WTC11 (cell line): Measurements from ENCODE around the gene ZNF407. TPM values are rescaled to one million over a fixed set of nuclear protein-coding genes. Genes with fewer than 3 reads are reported as not detected.

ENCODE experiments used
- ATAC-seq: fragments of 200-7000 bp; cut with Tn5 transposase; 2 replicates; pipeline ENCODE4 v1.10.0; 2021; ENCODE audit warnings: mild to moderate bottlenecking, moderate library complexity
- CTCF ChIA-PET: fragments of 300-600 bp; sonication (Branson Sonifier 250); formaldehyde crosslinking; loops from one replicate; lab custom pipeline; 2021; ENCODE audit warnings: antibody characterized with exemption; lab: Charles Lee
- POLR2A ChIA-PET: fragments of 350-600 bp; sonication (Branson Sonifier 250); formaldehyde crosslinking; loops from one replicate; lab custom pipeline; 2021; ENCODE audit warnings: antibody characterized with exemption; lab: Charles Lee
- DNase-seq: peaks from one replicate; pipeline ENCODE4 v3.0.0; 2021; ENCODE audit warnings: low spot score
- H3K27ac Mint-ChIP-seq: 2 replicates; pipeline ENCODE4 v1.8.0; 2021; ENCODE audit warnings: mixed read lengths
- H3K27me3 Mint-ChIP-seq: 2 replicates; pipeline ENCODE4 v1.8.0; 2021; ENCODE audit warnings: low read depth, mild to moderate bottlenecking, moderate library complexity, mixed read lengths
- H3K36me3 Mint-ChIP-seq: 2 replicates; pipeline ENCODE4 v1.8.0; 2021; ENCODE audit warnings: mixed read lengths
- H3K4me1 Mint-ChIP-seq: 2 replicates; pipeline ENCODE4 v1.8.0; 2022; ENCODE audit warnings: mixed read lengths
- H3K4me3 Mint-ChIP-seq: 2 replicates; pipeline ENCODE4 v1.8.0; 2021; ENCODE audit warnings: mild to moderate bottlenecking, moderate library complexity, mixed read lengths
- H3K9me3 Mint-ChIP-seq: 2 replicates; pipeline ENCODE4 v1.8.0; 2021; ENCODE audit warnings: mixed read lengths
- ATF1 ChIP-seq: sonication (generic); formaldehyde crosslinking; IDR thresholded peaks from 2 replicates; pipeline ENCODE4 v1.8.1; 2023; ENCODE audit warnings: mild to moderate bottlenecking, moderate library complexity, missing genetic modification reagents
- CBFB ChIP-seq: sonication (generic); formaldehyde crosslinking; IDR thresholded peaks from 2 replicates; pipeline ENCODE4 v1.8.1; 2022; ENCODE audit warnings: mild to moderate bottlenecking, low read depth, missing genetic modification reagents
- ELF4 ChIP-seq: sonication (generic); formaldehyde crosslinking; IDR thresholded peaks from 2 replicates; pipeline ENCODE4 v1.8.1; 2022; ENCODE audit warnings: low read depth, mild to moderate bottlenecking, moderate library complexity, missing genetic modification reagents
- FOXJ3 ChIP-seq: sonication (generic); formaldehyde crosslinking; IDR thresholded peaks from 2 replicates; pipeline ENCODE4 v1.9.0; 2021; ENCODE audit warnings: missing genetic modification reagents, mild to moderate bottlenecking, borderline replicate concordance
- FOXP1 ChIP-seq: sonication (generic); formaldehyde crosslinking; IDR thresholded peaks from 2 replicates; pipeline ENCODE4 v1.8.0; 2022; ENCODE audit warnings: missing genetic modification reagents, mild to moderate bottlenecking, moderate library complexity, borderline replicate concordance
- GABPB1 ChIP-seq: sonication (generic); formaldehyde crosslinking; IDR thresholded peaks from 2 replicates; pipeline ENCODE4 v1.8.1; 2023; ENCODE audit warnings: mild to moderate bottlenecking, missing genetic modification reagents
- HMGA2 ChIP-seq: fragments of 250-450 bp; sonication (Bioruptor Pico); IDR thresholded peaks from 2 replicates; pipeline ENCODE4 v1.4.0; 2021; ENCODE audit warnings: mild to moderate bottlenecking, moderate library complexity
- JAZF1 ChIP-seq: fragments of 250-450 bp; sonication (Bioruptor Pico); IDR thresholded peaks from 2 replicates; pipeline ENCODE4 v1.9.0; 2021; ENCODE audit warnings: moderate library complexity, mild to moderate bottlenecking, inconsistent platforms
- NR1H2 ChIP-seq: sonication (generic); formaldehyde crosslinking; IDR thresholded peaks from 2 replicates; pipeline ENCODE4 v1.9.0; 2021; ENCODE audit warnings: mild to moderate bottlenecking, moderate library complexity, missing genetic modification reagents
- NR2C2 ChIP-seq: sonication (generic); formaldehyde crosslinking; IDR thresholded peaks from 2 replicates; pipeline ENCODE4 v1.8.0; 2022; ENCODE audit warnings: mild to moderate bottlenecking, missing genetic modification reagents
- PRRX2 ChIP-seq: fragments of 250-450 bp; sonication (Bioruptor Pico); IDR thresholded peaks from 2 replicates; pipeline ENCODE4 v1.8.0; 2021; ENCODE audit warnings: mild to moderate bottlenecking
- RELA ChIP-seq: sonication (generic); formaldehyde crosslinking; IDR thresholded peaks from 2 replicates; pipeline ENCODE4 v1.8.1; 2022; ENCODE audit warnings: missing genetic modification reagents, mild to moderate bottlenecking, borderline replicate concordance
- RORB ChIP-seq: fragments of 250-450 bp; sonication (Bioruptor Pico); IDR thresholded peaks from 2 replicates; pipeline ENCODE4 v1.9.0; 2021; ENCODE audit warnings: mild to moderate bottlenecking
- TEAD1 ChIP-seq: sonication (generic); formaldehyde crosslinking; IDR thresholded peaks from 2 replicates; pipeline ENCODE4 v1.8.0; 2022; ENCODE audit warnings: mild to moderate bottlenecking, missing genetic modification reagents
- ZNF232 ChIP-seq: sonication (generic); formaldehyde crosslinking; IDR thresholded peaks from 2 replicates; pipeline ENCODE4 v1.8.0; 2022; ENCODE audit warnings: mild to moderate bottlenecking, missing genetic modification reagents
- total RNA-seq: library from RNA; stranded (reverse); gene quantifications from 3 replicates; pipeline ENCODE4 v1.2.3, GENCODE V29; 2021
- TF ChIP-seq, protein P1 (sequence below): sonication (generic); formaldehyde crosslinking; IDR thresholded peaks from 2 replicates; pipeline ENCODE4 v1.8.1; 2023; ENCODE audit warnings: mild to moderate bottlenecking, missing genetic modification reagents, moderate library complexity
- TF ChIP-seq, protein P2 (sequence below): sonication (generic); formaldehyde crosslinking; IDR thresholded peaks from 2 replicates; pipeline ENCODE4 v1.8.0; 2023; ENCODE audit warnings: missing genetic modification reagents, mild to moderate bottlenecking, borderline replicate concordance
- TF ChIP-seq, protein P3 (sequence below): fragments of 250-450 bp; sonication (Bioruptor Pico); IDR thresholded peaks from 2 replicates; pipeline ENCODE4 v2.1.2; 2022; ENCODE audit warnings: mild to moderate bottlenecking, moderate library complexity
- TF ChIP-seq, protein P4 (sequence below): sonication (generic); formaldehyde crosslinking; IDR thresholded peaks from 2 replicates; pipeline ENCODE4 v1.8.0; 2023; ENCODE audit warnings: missing genetic modification reagents
- TF ChIP-seq, protein P5 (sequence below): sonication (generic); formaldehyde crosslinking; IDR thresholded peaks from 2 replicates; pipeline ENCODE4 v1.8.1; 2022; ENCODE audit warnings: low read depth, missing genetic modification reagents, borderline replicate concordance
- TF ChIP-seq, protein P6 (sequence below): fragments of 250-450 bp; sonication (Bioruptor Pico); IDR thresholded peaks from 2 replicates; pipeline ENCODE4 v1.9.0; 2021; ENCODE audit warnings: moderate library complexity, mild to moderate bottlenecking, inconsistent platforms, borderline replicate concordance
- TF ChIP-seq, protein P7 (sequence below): fragments of 250-450 bp; sonication (Bioruptor Pico); IDR thresholded peaks from 2 replicates; pipeline ENCODE4 v1.8.0; 2021; ENCODE audit warnings: mild to moderate bottlenecking

Gene ZNF407
- total RNA-seq, 1 experiment from 2014 or later, result 6.5 TPM

DNA sequence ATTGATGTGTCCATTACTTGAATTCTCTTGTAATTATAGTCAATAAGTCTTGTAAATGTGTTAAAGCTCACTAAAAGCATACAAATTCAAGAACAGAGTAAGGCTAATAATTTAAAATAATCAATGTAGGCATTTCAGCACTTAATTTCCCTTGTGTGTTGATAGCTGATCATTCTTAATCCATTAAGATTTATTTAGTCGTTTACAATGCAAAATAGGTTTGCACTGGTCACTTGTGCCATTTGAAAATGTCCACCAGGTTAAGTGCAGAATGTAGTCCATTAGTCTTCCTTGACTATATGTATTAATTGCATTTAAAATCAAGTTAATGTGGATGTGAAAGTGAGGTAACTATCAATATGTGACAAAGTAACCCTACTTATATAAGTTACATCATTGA, 39.4 kb downstream of the ZNF407 start (continued):
- TF ChIP-seq, protein P1, sequence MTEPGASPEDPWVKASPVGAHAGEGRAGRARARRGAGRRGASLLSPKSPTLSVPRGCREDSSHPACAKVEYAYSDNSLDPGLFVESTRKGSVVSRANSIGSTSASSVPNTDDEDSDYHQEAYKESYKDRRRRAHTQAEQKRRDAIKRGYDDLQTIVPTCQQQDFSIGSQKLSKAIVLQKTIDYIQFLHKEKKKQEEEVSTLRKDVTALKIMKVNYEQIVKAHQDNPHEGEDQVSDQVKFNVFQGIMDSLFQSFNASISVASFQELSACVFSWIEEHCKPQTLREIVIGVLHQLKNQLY, result no peak
- no peak for TF ChIP-seq NR1H2 (CRISPR knock-in tag)
- TF ChIP-seq, protein P2, sequence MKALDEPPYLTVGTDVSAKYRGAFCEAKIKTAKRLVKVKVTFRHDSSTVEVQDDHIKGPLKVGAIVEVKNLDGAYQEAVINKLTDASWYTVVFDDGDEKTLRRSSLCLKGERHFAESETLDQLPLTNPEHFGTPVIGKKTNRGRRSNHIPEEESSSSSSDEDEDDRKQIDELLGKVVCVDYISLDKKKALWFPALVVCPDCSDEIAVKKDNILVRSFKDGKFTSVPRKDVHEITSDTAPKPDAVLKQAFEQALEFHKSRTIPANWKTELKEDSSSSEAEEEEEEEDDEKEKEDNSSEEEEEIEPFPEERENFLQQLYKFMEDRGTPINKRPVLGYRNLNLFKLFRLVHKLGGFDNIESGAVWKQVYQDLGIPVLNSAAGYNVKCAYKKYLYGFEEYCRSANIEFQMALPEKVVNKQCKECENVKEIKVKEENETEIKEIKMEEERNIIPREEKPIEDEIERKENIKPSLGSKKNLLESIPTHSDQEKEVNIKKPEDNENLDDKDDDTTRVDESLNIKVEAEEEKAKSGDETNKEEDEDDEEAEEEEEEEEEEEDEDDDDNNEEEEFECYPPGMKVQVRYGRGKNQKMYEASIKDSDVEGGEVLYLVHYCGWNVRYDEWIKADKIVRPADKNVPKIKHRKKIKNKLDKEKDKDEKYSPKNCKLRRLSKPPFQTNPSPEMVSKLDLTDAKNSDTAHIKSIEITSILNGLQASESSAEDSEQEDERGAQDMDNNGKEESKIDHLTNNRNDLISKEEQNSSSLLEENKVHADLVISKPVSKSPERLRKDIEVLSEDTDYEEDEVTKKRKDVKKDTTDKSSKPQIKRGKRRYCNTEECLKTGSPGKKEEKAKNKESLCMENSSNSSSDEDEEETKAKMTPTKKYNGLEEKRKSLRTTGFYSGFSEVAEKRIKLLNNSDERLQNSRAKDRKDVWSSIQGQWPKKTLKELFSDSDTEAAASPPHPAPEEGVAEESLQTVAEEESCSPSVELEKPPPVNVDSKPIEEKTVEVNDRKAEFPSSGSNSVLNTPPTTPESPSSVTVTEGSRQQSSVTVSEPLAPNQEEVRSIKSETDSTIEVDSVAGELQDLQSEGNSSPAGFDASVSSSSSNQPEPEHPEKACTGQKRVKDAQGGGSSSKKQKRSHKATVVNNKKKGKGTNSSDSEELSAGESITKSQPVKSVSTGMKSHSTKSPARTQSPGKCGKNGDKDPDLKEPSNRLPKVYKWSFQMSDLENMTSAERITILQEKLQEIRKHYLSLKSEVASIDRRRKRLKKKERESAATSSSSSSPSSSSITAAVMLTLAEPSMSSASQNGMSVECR, result no peak
- no peak for TF ChIP-seq ELF4
- TF ChIP-seq FOXP1 (CRISPR knock-in tag), result no peak
- TF ChIP-seq, protein P3, sequence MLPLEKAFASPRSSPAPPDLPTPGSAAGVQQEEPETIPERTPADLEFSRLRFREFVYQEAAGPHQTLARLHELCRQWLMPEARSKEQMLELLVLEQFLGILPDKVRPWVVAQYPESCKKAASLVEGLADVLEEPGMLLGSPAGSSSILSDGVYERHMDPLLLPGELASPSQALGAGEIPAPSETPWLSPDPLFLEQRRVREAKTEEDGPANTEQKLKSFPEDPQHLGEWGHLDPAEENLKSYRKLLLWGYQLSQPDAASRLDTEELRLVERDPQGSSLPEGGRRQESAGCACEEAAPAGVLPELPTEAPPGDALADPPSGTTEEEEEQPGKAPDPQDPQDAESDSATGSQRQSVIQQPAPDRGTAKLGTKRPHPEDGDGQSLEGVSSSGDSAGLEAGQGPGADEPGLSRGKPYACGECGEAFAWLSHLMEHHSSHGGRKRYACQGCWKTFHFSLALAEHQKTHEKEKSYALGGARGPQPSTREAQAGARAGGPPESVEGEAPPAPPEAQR (CRISPR knock-in tag), result no peak
- no peak for TF ChIP-seq FOXJ3 (CRISPR knock-in tag)
- TF ChIP-seq HMGA2 (CRISPR knock-in tag), result no peak
- TF ChIP-seq CBFB, result no peak
- TF ChIP-seq, protein P4, sequence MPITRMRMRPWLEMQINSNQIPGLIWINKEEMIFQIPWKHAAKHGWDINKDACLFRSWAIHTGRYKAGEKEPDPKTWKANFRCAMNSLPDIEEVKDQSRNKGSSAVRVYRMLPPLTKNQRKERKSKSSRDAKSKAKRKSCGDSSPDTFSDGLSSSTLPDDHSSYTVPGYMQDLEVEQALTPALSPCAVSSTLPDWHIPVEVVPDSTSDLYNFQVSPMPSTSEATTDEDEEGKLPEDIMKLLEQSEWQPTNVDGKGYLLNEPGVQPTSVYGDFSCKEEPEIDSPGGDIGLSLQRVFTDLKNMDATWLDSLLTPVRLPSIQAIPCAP (CRISPR knock-in tag), result no peak
- TF ChIP-seq, protein P5, sequence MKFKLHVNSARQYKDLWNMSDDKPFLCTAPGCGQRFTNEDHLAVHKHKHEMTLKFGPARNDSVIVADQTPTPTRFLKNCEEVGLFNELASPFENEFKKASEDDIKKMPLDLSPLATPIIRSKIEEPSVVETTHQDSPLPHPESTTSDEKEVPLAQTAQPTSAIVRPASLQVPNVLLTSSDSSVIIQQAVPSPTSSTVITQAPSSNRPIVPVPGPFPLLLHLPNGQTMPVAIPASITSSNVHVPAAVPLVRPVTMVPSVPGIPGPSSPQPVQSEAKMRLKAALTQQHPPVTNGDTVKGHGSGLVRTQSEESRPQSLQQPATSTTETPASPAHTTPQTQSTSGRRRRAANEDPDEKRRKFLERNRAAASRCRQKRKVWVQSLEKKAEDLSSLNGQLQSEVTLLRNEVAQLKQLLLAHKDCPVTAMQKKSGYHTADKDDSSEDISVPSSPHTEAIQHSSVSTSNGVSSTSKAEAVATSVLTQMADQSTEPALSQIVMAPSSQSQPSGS (CRISPR knock-in tag), result no peak
- TF ChIP-seq, all 79 proteins: peak for 0

DNA sequence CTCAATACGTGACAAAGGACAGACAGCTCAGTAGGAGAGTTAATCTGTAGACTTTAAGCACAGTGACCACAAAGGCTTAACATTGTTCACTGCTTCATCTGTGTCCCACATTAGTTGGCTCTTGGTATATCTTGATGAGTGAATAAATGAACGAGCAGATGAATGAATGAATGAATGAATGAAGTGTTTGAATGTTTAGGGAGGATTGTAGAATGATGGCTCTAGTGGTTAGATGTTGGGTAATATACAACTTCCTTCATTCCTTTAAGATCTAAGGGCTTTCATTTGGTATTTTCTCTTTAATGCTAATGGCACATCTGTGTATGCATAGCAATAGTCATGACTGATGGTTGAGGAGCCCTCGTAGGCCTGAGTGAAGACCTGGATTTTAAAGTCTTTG, 40.5 kb downstream of the ZNF407 start:
- no peaks in the 10 kb centered on the region for H3K9me3 Mint-ChIP-seq
- CTCF ChIA-PET, result interaction anchor here (1.0 kb wide), 1 partner anchor 15 kb away, joined by 4 read pairs; no protein-coding TSS in a partner anchor
- DNase-seq, result no peak
- H3K4me3 Mint-ChIP-seq, result no peak overlapping the region
- ATAC-seq, result no peak
- H3K27ac Mint-ChIP-seq, result no peak overlapping the region
- TF ChIP-seq, protein P6, sequence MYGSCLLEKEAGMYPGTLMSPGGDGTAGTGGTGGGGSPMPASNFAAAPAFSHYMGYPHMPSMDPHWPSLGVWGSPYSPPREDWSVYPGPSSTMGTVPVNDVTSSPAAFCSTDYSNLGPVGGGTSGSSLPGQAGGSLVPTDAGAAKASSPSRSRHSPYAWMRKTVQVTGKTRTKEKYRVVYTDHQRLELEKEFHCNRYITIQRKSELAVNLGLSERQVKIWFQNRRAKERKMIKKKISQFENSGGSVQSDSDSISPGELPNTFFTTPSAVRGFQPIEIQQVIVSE, result no peak
- no peak for TF ChIP-seq GABPB1 (CRISPR knock-in tag)
- no peak for TF ChIP-seq ATF1 (CRISPR knock-in tag)
- no peak for TF ChIP-seq PRRX2
- TF ChIP-seq, protein P7, sequence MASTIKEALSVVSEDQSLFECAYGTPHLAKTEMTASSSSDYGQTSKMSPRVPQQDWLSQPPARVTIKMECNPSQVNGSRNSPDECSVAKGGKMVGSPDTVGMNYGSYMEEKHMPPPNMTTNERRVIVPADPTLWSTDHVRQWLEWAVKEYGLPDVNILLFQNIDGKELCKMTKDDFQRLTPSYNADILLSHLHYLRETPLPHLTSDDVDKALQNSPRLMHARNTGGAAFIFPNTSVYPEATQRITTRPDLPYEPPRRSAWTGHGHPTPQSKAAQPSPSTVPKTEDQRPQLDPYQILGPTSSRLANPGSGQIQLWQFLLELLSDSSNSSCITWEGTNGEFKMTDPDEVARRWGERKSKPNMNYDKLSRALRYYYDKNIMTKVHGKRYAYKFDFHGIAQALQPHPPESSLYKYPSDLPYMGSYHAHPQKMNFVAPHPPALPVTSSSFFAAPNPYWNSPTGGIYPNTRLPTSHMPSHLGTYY, result no peak
- TF ChIP-seq TEAD1 (CRISPR knock-in tag), result no peak
- no peak for TF ChIP-seq JAZF1 (CRISPR knock-in tag)
- TF ChIP-seq RELA (CRISPR knock-in tag), result no peak
- TF ChIP-seq NR2C2 (CRISPR knock-in tag), result no peak
- no peak for TF ChIP-seq RORB (CRISPR knock-in tag)
- no peak for TF ChIP-seq ZNF232 (CRISPR knock-in tag)
- TF ChIP-seq, all 79 proteins: peak for 0
- no peaks in the 10 kb centered on the region for H3K27me3 Mint-ChIP-seq
- H3K4me1 Mint-ChIP-seq, result peaks cover 38% of the 10 kb centered on the region
- H3K36me3 Mint-ChIP-seq, result peaks cover 7% of the 10 kb centered on the region; the same call in 1 of the 2 replicates
- POLR2A ChIA-PET, result no interaction called here
